Endothelial cell of umbilical vein (primary cell): Measurements from ENCODE around the gene LAIR2. TPM values are rescaled to one million over a fixed set of nuclear protein-coding genes. Genes with fewer than 3 reads are reported as not detected.

Experiments used
- BruUV-seq: library from RNA; stranded (reverse); fragments of 400-500 nt; replicated peaks from 2 replicates; lab custom pipeline; 2021; lab: Mats Ljungman, UMichigan
- CTCF ChIA-PET: fragments of 300-600, 350-600 bp; sonication (Branson Sonifier 250); formaldehyde crosslinking; loops from one replicate; lab custom pipeline; 2021; ENCODE audit warnings: antibody characterized with exemption, inconsistent platforms; lab: Charles Lee
- POLR2A ChIA-PET: fragments of 300-600, 350-600 bp; sonication (Branson Sonifier 250); formaldehyde crosslinking; loops from one replicate; lab custom pipeline; 2021; ENCODE audit warnings: antibody characterized with exemption, inconsistent platforms; lab: Charles Lee
- DNase-seq: peaks from one replicate; pipeline ENCODE4 v3.0.0-alpha.2; 2011; ENCODE audit warnings: low read depth, low spot score
- FAIRE-seq: peaks from 2 replicates; lab custom pipeline; 2011; peaks lifted over from hg19 to GRCh38; lab: Jason Lieb, UNC
- H2AFZ ChIP-seq: 2 replicates; pipeline ENCODE4 v1.6.0; 2012; ENCODE audit warnings: low read depth, low read length, control low read depth, inconsistent platforms
- H3K27ac ChIP-seq: 2 replicates; pipeline ENCODE4 v1.5.1; 2011; ENCODE audit warnings: low read depth, mild to moderate bottlenecking, control low read depth, low read length, moderate library complexity; ENCODE audit not compliant: insufficient read depth
- H3K27me3 ChIP-seq, 2 experiments: 2 replicates each; pipeline versions ENCODE4 v1.6.0 to v1.6.1; 2011; ENCODE audit warnings: low read length in 2 of 2, mixed read lengths in 1 of 2; ENCODE audit not compliant: control insufficient read depth in 2 of 2, insufficient read depth in 2 of 2
- H3K36me3 ChIP-seq, 2 experiments: 2 replicates in 1 of 2; 3 replicates in 1 of 2; pipeline ENCODE4 v1.5.1; 2011; ENCODE audit warnings: low read length in 2 of 2, mild to moderate bottlenecking in 1 of 2, moderate library complexity in 1 of 2; ENCODE audit not compliant: control insufficient read depth in 2 of 2, insufficient read depth in 2 of 2; ENCODE audit errors: extremely low read depth in 1 of 2
- H3K4me1 ChIP-seq: 3 replicates; pipeline ENCODE4 v1.5.1; 2011; ENCODE audit warnings: mild to moderate bottlenecking, low read length; ENCODE audit not compliant: control insufficient read depth, insufficient read depth; ENCODE audit errors: extremely low read depth
- H3K4me2 ChIP-seq: 2 replicates; pipeline ENCODE4 v1.6.1; 2011; ENCODE audit warnings: low read length, control low read depth, mixed read lengths; ENCODE audit not compliant: insufficient read depth
- H3K4me3 ChIP-seq, 3 experiments: fragments of 200-600 bp in 1 of 3; sonication (generic), shearing (Covaris generic) in 1 of 3; replicated peaks in 1 of 3; 2 replicates each; pipeline ENCODE4 v1.5.1; 2011 to 2016; ENCODE audit warnings: control low read depth in 3 of 3, low read length in 3 of 3, mild to moderate bottlenecking in 2 of 3, inconsistent platforms in 1 of 3, low read depth in 1 of 3, moderate library complexity in 1 of 3; ENCODE audit not compliant: insufficient read depth in 1 of 3
- H3K79me2 ChIP-seq: 2 replicates; pipeline ENCODE4 v1.6.0; 2012; ENCODE audit warnings: low read length, inconsistent platforms; ENCODE audit not compliant: control insufficient read depth, insufficient read depth
- H3K9ac ChIP-seq: replicated peaks from 2 replicates; pipeline ENCODE3; 2011; ENCODE audit warnings: low read length, control low read depth; ENCODE audit not compliant: insufficient read depth; ENCODE audit errors: extremely low read depth
- H3K9me1 ChIP-seq: replicated peaks from 3 replicates; pipeline ENCODE4 v1.6.0; 2011; ENCODE audit warnings: mild to moderate bottlenecking, low read length; ENCODE audit not compliant: control insufficient read depth, insufficient read depth; ENCODE audit errors: extremely low read depth
- H3K9me3 ChIP-seq: replicated peaks from 2 replicates; pipeline ENCODE4 v1.5.1; 2012; ENCODE audit warnings: low read length, inconsistent platforms; ENCODE audit not compliant: control insufficient read depth, insufficient read depth
- H4K20me1 ChIP-seq: replicated peaks from 2 replicates; pipeline ENCODE3; 2011; ENCODE audit warnings: mild to moderate bottlenecking, low read length; ENCODE audit not compliant: control insufficient read depth, insufficient read depth; ENCODE audit errors: extremely low read depth
- JUN ChIP-seq: IDR thresholded peaks from 2 replicates; pipeline ENCODE4 v1.6.1; 2011; ENCODE audit warnings: borderline replicate concordance, low read depth; ENCODE audit not compliant: insufficient read length, insufficient read depth
- MAX ChIP-seq: IDR thresholded peaks from 2 replicates; pipeline ENCODE4 v1.6.1; 2011; ENCODE audit not compliant: insufficient read depth, insufficient read length
- POLR2AphosphoS5 ChIP-seq: IDR thresholded peaks from 2 replicates; pipeline ENCODE4 v1.6.1; 2012; ENCODE audit warnings: low read depth, mild to moderate bottlenecking, control low read depth, low read length, moderate library complexity; ENCODE audit not compliant: insufficient read depth
- dilution Hi-C: fragments of 300-500 bp; cut with MboI; formaldehyde crosslinking; loops from one replicate; pipeline ENCODE4 v1.15.0; 2019; ENCODE audit warnings: low sequenced_read_pairs; ENCODE audit not compliant: extremely low pct_ligation_motif_present
- intact Hi-C: fragments of 100-400 bp; cut with micrococcal nuclease; formaldehyde crosslinking; loops from one replicate; pipeline ENCODE4 v1.10.0; 2022
- polyA plus RNA-seq, 4 experiments: library from polyadenylated mRNA; depleted of rRNA in 3 of 4; stranded (reverse) in 3 of 4; unstranded in 1 of 4; fragments of >200 nt; gene quantifications; 2 replicates each; pipeline versions ENCODE4 v1.2.1 to v1.2.3, GENCODE V29; 2011 to 2012; ENCODE audit warnings: missing spikeins in 1 of 4
- total RNA-seq: library from RNA; stranded (reverse); gene quantifications from 2 replicates; pipeline ENCODE4 v1.2.3, GENCODE V29; 2021

The LAIR2 gene
- total and polyA plus RNA-seq, 2 donors (not counting 3 experiments of a cell fraction or from before 2014, with no cell fraction given) = not detected

- Histone ChIP-seq H2AFZ (peak overlapping the region; percentile 78), H3K79me2 (peaks cover 1% of the 10 kb centered on the region), H3K27me3 (no peaks in the 10 kb centered on the region), H3K4me1 (peaks cover 35% of the 10 kb centered on the region), H3K27ac (peak overlapping the region; percentile 88), H4K20me1 (no peaks in the 10 kb centered on the region), H3K4me2 (peak overlapping the region; percentile 50), H3K36me3 (no peaks in the 10 kb centered on the region), H3K4me3 (peak overlapping the region; percentile 32 to 59 (median 58)), H3K9me1 (no peaks in the 10 kb centered on the region), H3K9me3 (no peaks in the 10 kb centered on the region), H3K9ac (peak overlapping the region; percentile 71)
- DNase-seq = peak; percentile 67
- dilution Hi-C loops (no loop called here), intact Hi-C loops (loop anchor here (1.0 to 2.0 kb wide), 2 partner anchors 8 to 280 kb away; partner anchors contain the start of genes LENG9 and TSEN34)
- peak; percentile 73 for FAIRE-seq
- peak; percentile 23 for TF ChIP-seq POLR2AphosphoS5
- TF ChIP-seq MAX = no peak
- peak; percentile 10 for TF ChIP-seq JUN
- ChIA-PET POLR2A (no interaction called here), CTCF (interaction anchor here (1.0 kb wide), 1 partner anchor 22 kb away, joined by 4 read pairs; the partner anchor contains the start of gene LENG8)
- BruUV-seq = TSS peak; percentile 82
Observed at GRCh38 chr19:54470991-54471782, 31.4 kb upstream of the LAIR2 start.
